Measurements from ENCODE around the gene MAP1S. TPM values are rescaled to one million over a fixed set of nuclear protein-coding genes. Genes with fewer than 3 reads are reported as not detected.

The MAP1S gene
- total RNA-seq, 4 donors from 2014 or later: 14.1 to 23.2 (median 16.5) TPM

DNA sequence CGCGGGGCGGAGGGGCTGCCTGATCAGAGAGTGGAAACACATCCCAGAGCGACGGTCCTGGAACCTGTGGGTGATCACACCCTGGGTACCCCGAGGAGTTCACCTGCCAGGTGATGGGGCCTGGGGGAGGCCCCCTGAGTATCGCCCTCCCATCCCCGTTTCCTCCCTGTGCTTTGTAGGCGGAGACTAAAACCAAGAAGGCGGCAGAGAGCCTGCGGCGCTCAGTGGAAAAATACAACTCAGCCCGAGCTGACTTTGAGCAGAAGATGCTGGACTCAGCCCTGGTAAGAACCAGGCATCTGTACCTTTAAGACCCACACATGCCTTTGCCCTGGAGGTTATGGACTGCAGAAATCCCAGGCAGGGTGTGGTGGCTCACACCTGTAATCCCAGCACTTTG lies 51.3 kb downstream of the MAP1S start:
- TF ChIP-seq, protein P1, sequence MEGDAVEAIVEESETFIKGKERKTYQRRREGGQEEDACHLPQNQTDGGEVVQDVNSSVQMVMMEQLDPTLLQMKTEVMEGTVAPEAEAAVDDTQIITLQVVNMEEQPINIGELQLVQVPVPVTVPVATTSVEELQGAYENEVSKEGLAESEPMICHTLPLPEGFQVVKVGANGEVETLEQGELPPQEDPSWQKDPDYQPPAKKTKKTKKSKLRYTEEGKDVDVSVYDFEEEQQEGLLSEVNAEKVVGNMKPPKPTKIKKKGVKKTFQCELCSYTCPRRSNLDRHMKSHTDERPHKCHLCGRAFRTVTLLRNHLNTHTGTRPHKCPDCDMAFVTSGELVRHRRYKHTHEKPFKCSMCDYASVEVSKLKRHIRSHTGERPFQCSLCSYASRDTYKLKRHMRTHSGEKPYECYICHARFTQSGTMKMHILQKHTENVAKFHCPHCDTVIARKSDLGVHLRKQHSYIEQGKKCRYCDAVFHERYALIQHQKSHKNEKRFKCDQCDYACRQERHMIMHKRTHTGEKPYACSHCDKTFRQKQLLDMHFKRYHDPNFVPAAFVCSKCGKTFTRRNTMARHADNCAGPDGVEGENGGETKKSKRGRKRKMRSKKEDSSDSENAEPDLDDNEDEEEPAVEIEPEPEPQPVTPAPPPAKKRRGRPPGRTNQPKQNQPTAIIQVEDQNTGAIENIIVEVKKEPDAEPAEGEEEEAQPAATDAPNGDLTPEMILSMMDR (IDR thresholded peaks at IDR 0.05; ENCODE audit: low read depth): no peak

DNA sequence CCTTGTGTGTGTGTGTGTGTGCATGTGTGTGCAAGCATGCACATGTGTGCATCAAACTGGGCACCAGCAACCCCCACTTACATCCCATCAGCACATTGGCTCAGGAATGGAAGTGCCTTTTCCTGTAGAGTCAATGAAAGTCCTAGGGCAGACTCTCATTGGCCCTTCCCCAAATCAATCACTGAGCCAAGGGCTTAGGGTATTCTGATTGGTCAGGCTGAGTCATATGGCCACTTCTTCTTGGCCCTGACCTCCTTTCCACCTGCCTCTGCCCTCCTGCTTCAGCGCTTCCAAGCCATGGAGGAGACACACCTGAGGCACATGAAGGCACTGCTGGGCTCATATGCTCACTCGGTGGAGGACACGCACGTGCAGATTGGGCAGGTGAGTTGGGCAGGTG lies 52.9 kb downstream of the MAP1S start:
- TF ChIP-seq, protein P1 (IDR thresholded peaks at IDR 0.05; ENCODE audit: low read depth): no peak

DNA sequence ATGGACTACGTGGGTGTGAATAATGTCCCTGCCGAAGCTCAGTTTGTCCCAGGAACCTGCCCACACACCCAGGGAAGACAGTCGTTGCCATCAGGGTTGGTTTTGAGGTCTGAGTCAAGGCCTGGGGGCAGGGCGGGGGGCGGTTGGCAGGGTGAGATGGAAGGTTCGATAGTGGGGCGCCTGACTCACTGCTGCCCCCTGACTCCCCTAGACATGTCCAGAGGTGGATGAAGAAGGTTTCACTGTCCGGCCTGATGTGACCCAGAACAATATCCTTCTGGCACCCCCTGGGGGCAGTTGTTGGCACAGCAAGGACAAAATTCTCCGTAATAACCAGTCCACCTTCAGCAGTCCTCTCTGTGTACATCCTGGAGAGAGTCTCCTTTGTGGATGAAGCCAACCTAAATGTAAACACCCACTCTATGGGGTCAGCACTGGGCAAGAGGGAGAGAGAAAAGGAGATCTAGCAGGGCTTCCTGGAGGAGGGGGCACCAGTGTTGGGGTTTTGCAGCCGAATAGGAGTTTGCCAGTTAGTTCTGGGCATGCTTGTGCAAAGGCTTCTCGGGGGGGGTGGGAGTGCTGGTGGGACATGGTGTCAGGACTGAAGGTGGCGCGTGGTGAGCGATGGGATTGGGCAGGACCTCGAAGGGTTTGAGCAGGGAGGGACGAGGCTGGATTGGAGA lies 56.1 kb downstream of the MAP1S start:
- TF ChIP-seq, protein P1 (IDR thresholded peaks at IDR 0.05; ENCODE audit: low read depth): no peak

DNA sequence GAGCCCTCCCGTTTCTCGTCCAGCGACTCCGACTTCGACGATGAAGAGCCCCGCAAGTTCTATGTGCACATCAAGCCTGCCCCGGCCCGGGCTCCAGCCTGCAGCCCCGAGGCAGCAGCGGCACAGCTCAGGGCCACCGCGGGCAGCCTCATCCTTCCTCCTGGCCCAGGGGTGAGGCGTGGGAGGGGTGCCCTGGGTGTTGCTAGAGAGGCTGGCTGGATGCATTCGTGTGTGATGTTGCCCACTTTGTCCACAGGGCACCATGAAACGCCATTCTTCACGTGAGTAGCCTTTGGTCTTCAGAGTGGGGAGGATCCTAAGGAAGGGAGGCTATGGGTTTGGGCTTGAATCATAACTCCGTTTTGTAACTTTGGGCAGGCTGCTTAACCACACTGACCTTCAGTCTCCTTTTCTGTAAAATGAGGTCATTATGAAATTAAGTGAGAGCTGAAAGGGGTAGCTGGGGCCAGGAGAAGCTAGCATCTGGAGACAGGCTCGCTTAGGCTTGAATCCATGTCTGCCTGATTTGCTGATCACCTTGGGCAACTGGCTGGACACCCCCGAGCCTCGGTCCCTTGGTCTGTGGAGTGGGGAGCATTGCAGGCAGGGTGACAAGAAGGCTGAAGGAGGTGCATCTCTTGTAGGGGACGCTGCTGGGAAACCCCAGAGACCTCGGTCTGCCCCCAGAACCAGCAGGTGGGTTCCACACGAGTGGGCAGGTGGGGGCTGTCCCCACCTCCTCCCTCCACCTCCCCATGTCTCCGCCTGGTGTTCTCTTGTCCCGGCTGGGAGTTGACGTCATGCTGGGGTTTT lies 56.9 kb downstream of the MAP1S start:
- TF ChIP-seq, protein P1 (IDR thresholded peaks at IDR 0.05; ENCODE audit: low read depth): no peak

DNA sequence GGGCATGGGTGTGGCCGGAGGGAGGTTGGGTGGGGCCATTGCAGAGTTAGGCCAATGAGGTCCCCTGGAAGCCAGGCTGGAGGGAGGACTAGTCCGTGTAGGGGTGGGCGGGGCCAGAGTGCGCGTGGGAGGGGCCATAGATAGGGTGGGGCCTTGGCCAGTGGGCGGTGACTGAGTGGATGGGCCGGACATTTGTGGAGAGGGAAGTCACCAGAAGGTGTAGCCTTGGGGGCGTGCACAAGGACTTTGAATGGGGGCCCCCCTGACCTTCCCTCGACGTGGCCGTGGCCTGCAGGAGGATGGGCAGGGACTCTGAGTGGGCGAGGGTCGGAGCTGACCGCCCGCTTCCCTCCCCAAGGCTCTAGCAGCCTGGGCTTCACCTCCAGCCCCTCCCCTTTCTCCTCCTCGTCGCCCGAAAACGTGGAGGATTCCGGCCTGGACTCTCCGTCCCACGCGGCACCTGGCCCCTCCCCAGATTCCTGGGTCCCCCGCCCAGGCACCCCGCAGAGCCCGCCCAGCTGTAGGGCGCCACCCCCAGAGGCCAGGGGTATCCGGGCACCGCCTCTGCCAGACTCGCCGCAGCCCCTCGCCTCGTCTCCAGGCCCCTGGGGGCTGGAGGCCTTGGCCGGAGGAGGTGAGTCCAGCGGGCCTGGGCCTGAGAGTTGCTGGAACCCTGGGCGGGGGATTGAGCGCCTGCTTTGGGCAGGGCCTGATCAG lies 59.1 kb downstream of the MAP1S start:
- TF ChIP-seq, protein P1 (IDR thresholded peaks at IDR 0.05; ENCODE audit: low read depth): no peak

DNA sequence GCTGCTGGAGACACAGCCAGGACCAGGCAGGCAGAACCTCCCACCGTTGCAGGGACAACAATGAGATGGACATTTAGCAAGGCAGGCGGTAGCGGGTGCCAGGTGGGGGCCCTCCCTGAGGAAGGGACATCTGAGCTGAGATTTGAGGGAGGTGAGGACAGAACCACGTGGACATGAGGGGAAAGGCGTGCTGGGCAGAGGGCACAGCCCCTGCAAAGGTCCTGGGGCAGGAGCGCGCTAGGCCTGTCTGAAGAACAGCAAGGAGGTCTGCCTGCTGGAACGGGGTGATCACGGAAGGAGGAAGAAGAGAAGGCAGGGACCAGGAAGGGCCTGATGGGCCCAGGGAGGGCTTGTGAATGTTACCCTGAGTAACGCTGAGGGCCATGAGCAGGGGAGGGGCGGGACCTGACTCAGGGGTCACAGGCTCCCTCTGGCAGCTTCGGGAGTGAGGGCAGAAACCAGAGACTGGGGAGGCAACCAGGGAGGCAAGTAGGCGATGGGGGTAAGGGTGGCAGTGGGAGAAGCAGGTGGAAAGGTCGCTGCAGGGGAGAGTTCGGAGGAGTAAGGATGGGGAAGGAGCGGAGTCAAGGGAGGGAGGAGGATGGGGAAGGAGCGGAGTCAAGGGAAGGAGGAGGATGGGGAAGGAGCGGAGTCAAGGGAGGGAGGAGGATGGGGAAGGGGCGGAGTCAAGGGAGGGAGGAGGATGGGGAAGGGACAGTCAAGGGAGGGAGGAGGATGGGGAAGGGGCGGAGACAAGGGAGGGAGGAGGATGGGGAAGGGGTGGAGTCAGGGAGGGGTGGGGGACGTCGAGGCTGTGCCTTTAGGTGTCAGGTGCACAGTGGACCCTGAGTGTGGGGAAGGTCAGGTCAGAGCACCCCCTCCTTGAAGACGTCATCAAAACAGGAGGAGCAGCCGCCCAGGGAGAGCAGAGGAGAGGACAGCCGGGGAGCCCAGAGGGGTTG lies 60.0 kb downstream of the MAP1S start:
- TF ChIP-seq, protein P1 (IDR thresholded peaks at IDR 0.05; ENCODE audit: low read depth): no peak

All from subcutaneous adipose tissue (tissue), 4 donors.